Hematopoietic multipotent progenitor cell treated with erythropoietin and hydrocortisone succinate and interleukin-3 and kit ligand, for 15 days (in vitro differentiated cells): ENCODE data around the gene STX2.
"Not testable (repeated sequence)": the region's sequence is repeated elsewhere in the genome, so short reads cannot be mapped to it uniquely, and the experiment has no call there.

Experiments
- DNase-seq: peaks from one replicate; pipeline ENCODE4 v3.0.0-alpha.2; 2015; ENCODE audit warnings: low spot score

STX2 gene

GRCh38 chr12:130838951-130839769, at the start of gene STX2:
Gene STX2 (minus strand): TSS chr12:130839250. CDS start chr12:130839099, 151 bp downstream.
- peak; percentile 90 for DNase-seq

GRCh38 chr12:130887190-130887589, 48.1 kb upstream of the STX2 start:
- DNase-seq, result not testable (repeated sequence)

DNA sequence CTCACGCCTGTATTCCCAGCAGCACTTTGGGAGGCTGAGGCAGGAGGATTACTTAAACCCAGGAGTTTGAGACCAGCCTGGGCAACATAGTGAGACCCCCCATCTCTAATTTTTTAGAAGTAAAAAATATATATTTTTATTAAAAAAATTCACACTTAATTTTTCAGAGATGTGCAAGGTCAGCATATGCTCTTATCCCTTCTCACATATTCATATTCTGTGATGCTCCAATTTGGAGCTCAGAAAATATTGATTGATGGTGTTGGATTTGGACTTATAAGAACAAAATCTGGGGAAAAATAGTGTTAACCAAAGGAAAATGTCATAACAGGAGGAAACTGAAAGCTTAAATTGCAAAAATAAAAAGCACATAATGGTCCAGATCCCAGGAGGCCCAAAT, 42.5 kb upstream of the STX2 start:
- DNase-seq, result no peak

- no peak for DNase-seq
Measured at GRCh38 chr12:130881046-130881445, 42.0 kb upstream of the STX2 start.

DNA sequence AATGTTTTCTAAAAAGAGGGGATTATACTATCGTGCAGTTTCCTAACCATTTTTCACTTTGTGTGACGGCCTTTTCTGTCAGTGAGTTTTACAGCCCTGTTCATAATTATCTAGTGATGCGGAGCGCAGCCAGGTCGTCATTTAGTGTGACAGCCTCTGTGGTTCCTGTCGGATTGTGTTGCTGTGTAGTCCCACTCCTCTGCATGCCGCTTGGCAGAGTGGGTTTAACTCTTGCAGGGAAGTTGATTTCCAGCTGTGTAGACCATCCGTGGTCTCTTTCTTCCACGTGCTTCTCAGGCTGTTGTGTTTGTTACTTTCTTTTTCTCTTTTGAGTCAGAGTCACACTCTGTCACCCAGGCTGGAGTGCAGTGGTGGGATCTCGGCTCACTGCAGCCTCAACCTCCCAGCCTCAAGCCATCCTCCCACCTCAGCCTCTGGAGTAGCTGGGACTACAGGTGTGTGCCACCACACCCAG, 41.4 kb upstream of the STX2 start:
- no peak for DNase-seq

DNA sequence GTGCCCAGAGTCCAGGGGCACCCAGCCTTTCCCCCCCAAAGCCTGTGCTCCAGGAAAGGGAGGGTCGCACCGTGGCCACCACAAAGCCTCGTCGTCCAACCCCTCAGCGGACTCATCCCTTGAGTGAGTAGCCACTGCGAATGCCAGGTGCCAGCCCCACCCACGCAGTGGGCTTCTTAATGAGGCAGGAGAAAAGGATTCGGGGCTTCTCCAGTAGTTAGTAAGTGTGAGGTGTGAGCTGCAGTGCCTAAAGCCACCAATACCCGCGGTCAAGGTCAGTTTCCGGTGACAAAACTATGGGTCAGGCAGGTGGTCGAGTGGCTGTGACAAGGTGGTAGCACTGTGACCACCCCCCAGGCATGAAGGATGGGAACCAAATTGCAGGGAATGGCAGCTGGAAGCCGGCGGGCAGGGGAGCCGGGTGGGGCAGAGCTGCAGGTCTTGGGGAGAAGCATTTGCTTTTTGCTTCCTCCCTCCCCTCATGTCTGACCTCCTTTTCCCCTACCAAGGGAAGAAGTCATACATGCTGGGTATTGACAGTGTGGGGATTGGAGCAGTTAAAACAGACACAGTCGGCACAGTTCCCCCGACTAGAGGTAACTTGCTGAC, 40.8 kb upstream of the STX2 start:
- no peak for DNase-seq

DNA sequence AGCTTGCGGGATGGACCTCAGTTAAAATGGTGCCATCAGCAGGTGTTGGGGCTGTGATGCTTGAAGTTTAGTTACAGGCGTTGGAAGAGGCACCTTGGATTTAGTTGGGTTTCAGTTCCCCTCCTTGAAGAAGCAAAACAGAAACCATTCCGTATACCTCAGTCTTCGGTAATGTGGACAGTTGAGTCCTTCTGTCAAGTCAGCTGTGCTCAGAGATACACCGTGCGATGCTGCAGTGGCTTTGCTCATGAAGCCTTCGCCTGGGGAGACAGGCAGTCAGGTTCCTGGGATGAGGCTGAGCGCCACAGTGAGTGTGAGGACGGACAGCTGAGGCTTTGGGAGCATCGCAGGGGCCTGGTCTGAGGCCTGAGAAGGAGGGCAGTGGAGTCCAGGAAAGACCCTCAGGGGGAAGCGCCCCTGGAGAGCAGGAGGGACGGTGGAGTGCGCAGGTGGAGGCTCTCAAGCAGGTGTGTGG, 40.2 kb upstream of the STX2 start:
- DNase-seq, result no peak

- no peak for DNase-seq
Measured at GRCh38 chr12:130878193-130879185, 39.4 kb upstream of the STX2 start.

GRCh38 chr12:130877333-130877732, 38.3 kb upstream of the STX2 start:
- no peak for DNase-seq

DNA sequence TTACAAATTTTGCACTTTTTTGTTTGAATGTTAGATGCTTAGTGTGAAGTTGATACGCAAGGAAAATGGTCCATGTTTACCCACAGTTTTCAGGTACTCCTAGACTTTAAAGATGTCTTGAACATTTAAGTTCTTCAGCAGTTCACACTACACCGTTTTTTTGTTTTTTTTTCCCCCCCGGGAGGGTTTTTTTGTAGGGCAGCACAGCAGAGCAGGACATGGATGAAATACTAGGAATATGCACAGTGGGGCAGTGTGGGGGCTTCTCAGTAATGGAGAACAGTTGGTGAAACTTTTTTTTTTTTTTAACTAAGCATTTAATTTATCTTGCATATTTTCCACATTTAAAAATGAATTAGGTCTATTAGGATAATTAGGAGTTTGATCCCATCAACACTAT, 37.7 kb upstream of the STX2 start:
- no peak for DNase-seq

GRCh38 chr12:130876297-130876696, 37.2 kb upstream of the STX2 start:
- DNase-seq, result no peak

DNA sequence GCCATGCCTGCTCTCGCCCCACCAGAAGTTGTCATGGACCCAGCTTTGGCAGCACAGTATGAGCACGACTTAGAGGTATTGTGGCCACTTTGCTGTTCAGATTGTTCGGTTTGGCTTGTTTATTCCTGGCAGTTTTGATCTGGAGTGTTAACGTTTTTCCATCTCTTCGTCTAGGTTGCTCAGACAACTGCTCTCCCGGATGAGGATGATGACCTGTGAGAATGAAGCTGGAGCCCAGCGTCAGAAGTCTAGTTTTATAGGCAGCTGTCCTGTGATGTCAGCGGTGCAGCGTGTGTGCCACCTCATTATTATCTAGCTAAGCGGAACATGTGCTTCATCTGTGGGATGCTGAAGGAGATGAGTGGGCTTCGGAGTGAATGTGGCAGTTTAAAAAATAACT, 36.7 kb upstream of the STX2 start:
- DNase-seq, result not testable (repeated sequence)

GRCh38 chr12:130875193-130875592, 36.1 kb upstream of the STX2 start:
- DNase-seq, result no peak

DNA sequence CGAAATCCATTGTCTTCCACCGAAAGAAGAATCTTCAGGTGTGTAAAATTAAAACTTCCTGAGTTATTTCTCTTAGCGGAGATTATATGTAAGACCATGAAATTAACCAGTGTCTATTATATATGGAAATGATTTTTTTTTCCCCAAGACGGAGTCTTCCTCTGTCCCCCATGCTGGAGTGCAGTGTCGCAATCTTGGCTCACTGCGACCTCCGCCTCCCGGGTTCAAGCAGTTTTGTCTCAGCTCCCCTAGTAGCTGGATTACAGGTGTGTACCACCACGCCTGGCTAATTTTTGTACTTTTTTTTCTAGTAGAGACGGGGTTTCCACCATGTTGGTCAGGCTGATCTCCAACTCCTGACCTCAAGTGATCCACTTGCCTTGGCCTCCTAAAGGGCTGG, 35.6 kb upstream of the STX2 start:
- no peak for DNase-seq

DNA sequence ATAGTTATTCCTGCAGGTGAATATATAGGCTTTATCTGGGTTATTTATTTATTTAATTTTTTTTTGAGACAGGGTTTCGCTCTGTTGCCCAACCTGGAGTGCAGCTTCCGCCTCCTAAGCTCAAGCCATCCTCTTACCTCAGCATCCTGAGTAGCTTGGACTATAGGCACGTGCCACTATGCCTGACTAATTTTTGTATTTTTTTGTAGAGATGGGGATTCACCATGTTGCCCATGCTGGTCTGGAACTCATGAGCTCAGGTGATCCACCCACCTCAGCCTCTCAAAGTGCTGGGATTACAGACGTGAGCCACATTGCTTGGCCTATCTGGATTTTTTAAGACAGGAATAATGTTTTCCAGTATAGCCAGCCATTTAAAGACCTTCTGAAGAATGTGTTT, 34.8 kb upstream of the STX2 start:
- no peak for DNase-seq

DNA sequence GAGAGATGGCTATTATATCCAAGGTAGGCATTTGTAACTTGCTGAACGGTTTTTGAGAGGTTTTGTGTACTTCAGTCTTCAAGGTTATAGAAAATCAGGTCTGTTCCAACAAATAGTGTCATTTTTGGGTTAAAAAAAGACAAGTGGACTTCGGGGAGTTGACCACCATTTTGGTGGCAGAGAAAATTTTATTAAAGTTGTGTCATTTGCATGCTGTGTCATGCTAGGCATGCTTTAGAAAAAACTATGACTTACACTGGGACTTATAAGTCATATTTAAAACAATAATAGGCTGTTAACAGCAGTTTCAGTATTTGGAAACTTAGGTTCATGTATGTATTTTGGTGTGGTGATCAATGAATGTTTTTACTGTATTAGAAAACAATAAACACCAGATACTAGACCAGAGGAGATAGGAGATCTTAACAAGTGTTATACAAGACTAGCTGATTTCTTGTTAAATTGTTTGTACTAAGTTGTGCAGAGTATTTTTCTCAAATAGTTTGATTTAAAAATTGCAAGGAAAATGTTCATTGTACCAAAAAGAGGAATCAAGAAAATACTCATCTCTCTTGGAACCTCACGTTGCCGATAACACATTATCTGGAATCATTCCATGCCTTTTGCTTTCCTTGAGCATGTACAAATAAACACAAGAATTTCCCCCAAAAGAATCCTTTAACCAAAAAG, 34.2 kb upstream of the STX2 start:
- DNase-seq, result peak; percentile 23

DNA sequence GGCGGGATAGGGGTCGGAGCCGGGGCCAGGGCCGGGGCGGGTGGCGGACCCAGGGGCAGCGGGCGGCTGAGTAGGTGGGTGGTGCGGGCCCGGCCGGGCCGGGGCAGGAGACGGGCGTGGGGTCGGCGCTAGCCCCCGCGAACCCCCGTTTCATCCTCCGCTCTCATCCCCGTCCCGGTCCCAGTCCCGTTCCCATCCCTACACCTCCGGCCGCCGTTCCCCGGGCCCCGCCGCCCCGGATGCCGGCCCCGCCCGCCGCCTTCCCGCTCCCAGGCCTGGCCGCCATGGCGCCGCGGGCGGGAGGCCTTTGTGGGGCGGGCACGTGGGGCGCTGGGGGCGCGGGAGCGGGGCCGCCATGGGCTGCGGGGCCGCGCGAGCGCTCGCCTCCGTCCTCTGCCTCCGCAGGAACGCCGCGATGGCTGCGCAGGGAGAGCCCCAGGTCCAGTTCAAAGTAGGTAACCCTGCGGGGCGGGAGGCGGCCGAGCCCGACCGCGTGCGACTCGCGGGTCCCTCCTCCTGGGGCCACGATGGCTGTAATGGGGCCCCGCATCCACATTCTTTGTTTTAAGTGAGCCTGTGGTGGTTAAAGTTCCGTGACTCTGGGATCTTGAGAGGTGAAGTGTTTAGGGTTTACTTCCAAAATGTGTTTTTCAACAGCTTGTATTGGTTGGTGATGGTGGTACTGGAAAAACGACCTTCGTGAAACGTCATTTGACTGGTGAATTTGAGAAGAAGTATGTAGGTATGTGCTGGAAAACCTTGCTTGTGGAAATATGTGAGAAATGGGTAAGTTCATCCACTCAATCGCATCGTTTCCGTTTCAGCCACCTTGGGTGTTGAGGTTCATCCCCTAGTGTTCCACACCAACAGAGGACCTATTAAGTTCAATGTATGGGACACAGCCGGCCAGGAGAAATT, 33.4 kb upstream of the STX2 start:
- peak; percentile 39 for DNase-seq

DNA sequence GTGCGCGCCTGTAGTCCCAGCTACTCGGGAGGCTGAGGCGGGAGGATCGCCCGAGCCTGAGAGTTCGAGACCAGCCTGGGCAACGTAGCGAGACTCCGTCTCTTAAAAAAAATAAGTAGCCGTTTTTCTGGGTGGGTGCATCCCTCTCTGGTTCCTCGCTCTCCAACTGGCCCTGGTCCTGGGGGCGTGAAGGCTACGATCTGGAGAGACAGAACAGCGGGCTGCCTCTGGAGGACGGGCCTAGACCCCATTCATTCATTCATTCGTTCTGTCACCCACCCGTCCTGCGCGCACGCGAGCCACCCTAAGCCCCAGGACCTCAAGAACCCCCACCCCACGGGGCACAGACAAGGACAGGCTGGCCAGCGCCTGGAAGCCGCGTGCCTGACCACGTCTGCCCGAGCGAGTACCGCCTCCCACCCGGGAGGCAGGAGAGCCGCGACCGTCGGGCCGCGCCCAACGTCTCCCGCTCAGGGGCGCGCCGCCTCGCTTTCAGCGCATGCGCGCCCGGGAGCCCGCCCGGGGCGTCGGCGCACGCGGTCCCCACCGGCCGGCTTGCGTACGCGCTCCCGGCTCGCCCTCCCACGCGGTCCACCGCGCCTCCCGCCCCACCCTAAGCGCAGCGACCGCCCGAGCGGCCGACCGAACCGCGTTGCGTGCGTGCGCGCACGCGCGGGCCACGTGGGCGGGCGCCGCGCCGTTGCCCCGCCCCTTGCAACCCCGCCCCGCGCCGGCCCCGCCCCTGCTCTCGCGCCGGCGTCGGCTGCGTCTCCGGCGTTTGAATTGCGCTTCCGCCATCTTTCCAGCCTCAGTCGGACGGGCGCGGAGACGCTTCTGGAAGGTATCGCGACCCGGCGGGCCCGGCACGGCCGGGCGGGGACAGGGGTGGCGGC, 32.5 kb upstream of the STX2 start, which contains the start of gene RAN:
RAN (plus strand) TSS at position 781 of the 893 bp plus-strand sequence. CDS start 528 bp downstream, outside the sequence.
- peak; percentile 95 for DNase-seq
